CD4-positive, CD25-positive, alpha-beta regulatory T cell (primary cell): ENCODE data around the gene PCNT. TPM values are rescaled to one million over a fixed set of nuclear protein-coding genes. Genes with fewer than 3 reads are reported as not detected.

ENCODE experiments used
- ATAC-seq, 2 donors: fragments of 150-1000 bp; cut with Tn5 transposase; one replicate each; pipeline ENCODE4 v1.10.0; 2021; ENCODE audit warnings: low read depth in 2 of 2, moderate number of reproducible peaks in 2 of 2, moderate library complexity in 1 of 2
- DNase-seq, 3 donors: peaks; one replicate each; pipeline versions ENCODE4 v3.0.0 to v3.0.0-alpha.2; 2012 to 2022; ENCODE audit warnings: mixed read lengths in 1 of 3
- H3K27ac ChIP-seq: one replicate; pipeline ENCODE4 v1.7.0; 2013; ENCODE audit warnings: mild to moderate bottlenecking, low read length; ENCODE audit not compliant: insufficient read depth, poor library complexity, severe bottlenecking
- H3K27me3 ChIP-seq: one replicate; pipeline ENCODE4 v1.7.0; 2013; ENCODE audit warnings: low read length; ENCODE audit not compliant: control insufficient read depth, insufficient read depth
- H3K36me3 ChIP-seq: one replicate; pipeline ENCODE4 v1.7.0; 2013; ENCODE audit warnings: mild to moderate bottlenecking, low read length, moderate library complexity; ENCODE audit not compliant: control insufficient read depth, insufficient read depth
- H3K4me1 ChIP-seq: 2 replicates; pipeline ENCODE4 v1.7.0; 2013; ENCODE audit warnings: mild to moderate bottlenecking, low read length; ENCODE audit not compliant: insufficient read depth, control insufficient read depth, poor library complexity, severe bottlenecking
- H3K4me3 ChIP-seq: one replicate; pipeline ENCODE4 v1.7.0; 2013; ENCODE audit warnings: low read depth, mild to moderate bottlenecking, low read length, moderate library complexity
- H3K9me3 ChIP-seq, 2 experiments: 1 replicate in 1 of 2; 2 replicates in 1 of 2; pipeline ENCODE4 v1.7.0; 2013; ENCODE audit warnings: low read length in 2 of 2, mild to moderate bottlenecking in 1 of 2, moderate library complexity in 1 of 2; ENCODE audit not compliant: control insufficient read depth in 2 of 2
- H3K27ac Mint-ChIP-seq, 3 donors: one replicate each; pipeline ENCODE4 v1.8.0; 2020 to 2022; ENCODE audit warnings: mild to moderate bottlenecking in 3 of 3, mixed read lengths in 3 of 3, moderate library complexity in 2 of 3
- H3K27me3 Mint-ChIP-seq: one replicate; pipeline ENCODE4 v1.8.0; 2022; ENCODE audit warnings: mild to moderate bottlenecking, mixed read lengths
- H3K36me3 Mint-ChIP-seq: one replicate; pipeline ENCODE4 v1.8.0; 2020; ENCODE audit warnings: mixed read lengths
- H3K4me1 Mint-ChIP-seq, 4 donors: one replicate each; pipeline ENCODE4 v1.8.0; 2020 to 2022; ENCODE audit warnings: mixed read lengths in 4 of 4, mild to moderate bottlenecking in 1 of 4
- H3K4me3 Mint-ChIP-seq, 4 donors: one replicate each; pipeline ENCODE4 v1.8.0; 2020 to 2022; ENCODE audit warnings: mild to moderate bottlenecking in 4 of 4, mixed read lengths in 4 of 4, moderate library complexity in 3 of 4
- H3K9me3 Mint-ChIP-seq, 7 donors: one replicate each; pipeline ENCODE4 v1.8.0; 2020 to 2022; ENCODE audit warnings: mixed read lengths in 7 of 7, mild to moderate bottlenecking in 3 of 7, moderate library complexity in 2 of 7
- polyA plus RNA-seq, 4 donors: library from polyadenylated mRNA; unstranded; fragments of 300-500 nt; fragmentation: Illumina TruSeq; gene quantifications; one replicate each; pipeline ENCODE4 v1.2.3, GENCODE V29; 2021
- total RNA-seq: library from RNA; stranded (reverse); gene quantifications from one replicate; pipeline ENCODE4 v1.2.3, GENCODE V29; 2022

Gene PCNT
- total and polyA plus RNA-seq, 5 donors from 2014 or later, result 5.3 to 64.5 (median 10.5) TPM

DNA sequence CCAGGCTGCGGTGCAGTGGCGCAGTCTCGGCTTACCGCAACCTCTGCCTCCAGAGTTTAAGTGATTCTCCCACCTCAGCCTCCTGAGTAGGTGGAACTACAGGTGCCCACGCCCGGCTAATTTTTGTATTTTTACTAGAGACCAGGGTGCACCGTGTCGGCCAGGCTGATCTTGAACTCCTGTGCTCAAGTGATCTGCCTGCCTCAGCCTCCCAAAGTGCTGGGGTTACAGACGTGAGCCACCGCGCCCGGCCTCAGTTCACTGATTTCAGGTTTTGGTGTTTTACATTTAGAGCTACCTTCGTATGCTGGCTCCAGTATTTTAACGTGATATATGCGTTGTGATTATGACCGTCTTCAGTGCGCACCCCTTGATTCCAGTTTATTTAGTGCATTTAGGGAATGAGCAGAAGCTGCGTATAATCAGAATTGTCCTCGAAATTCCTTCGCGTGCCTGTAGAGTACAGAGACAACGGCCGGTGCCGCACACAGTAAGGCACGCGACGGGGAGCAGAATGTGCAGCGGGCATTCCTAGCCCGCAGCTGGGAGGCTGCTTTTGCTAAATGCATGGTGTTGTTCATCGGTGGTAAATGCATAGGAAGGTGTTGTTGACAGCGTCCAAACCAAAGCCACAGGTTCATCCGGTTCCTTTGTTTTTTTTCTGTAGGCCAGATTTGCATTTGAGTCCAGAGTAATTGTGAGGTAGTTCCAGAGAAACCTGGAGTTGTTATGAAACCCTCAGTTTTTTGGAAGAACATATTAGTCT is 85.9 kb downstream of the PCNT start:
- Mint-ChIP-seq H3K36me3 (peaks cover 14% of the 10 kb centered on the region), H3K4me3 (no peak overlapping the region)

GRCh38 chr21:46410516-46410915 is 86.6 kb downstream of the PCNT start:
- H3K9me3 ChIP-seq, result no peaks in the 10 kb centered on the region
- no peak for ATAC-seq
- H3K27ac Mint-ChIP-seq, result no peak overlapping the region
- no peak for DNase-seq
- no peaks in the 10 kb centered on the region for H3K27me3 ChIP-seq
- no peaks in the 10 kb centered on the region for H3K4me1 ChIP-seq
- no peak overlapping the region for H3K4me3 ChIP-seq
- no peaks in the 10 kb centered on the region for H3K9me3 Mint-ChIP-seq
- H3K36me3 ChIP-seq, result peaks cover 15% of the 10 kb centered on the region
- no peaks in the 10 kb centered on the region for H3K4me1 Mint-ChIP-seq
- H3K4me3 Mint-ChIP-seq, result no peak overlapping the region
- peaks cover 15% of the 10 kb centered on the region for H3K36me3 Mint-ChIP-seq
- no peak overlapping the region for H3K27ac ChIP-seq
- H3K27me3 Mint-ChIP-seq, result no peaks in the 10 kb centered on the region

More for the DNA sequence above, 85.9 kb downstream of the PCNT start:
- Mint-ChIP-seq H3K4me1 (no peaks in the 10 kb centered on the region), H3K27ac (no peak overlapping the region), H3K27me3 (no peaks in the 10 kb centered on the region), H3K9me3 (no peaks in the 10 kb centered on the region)
- no peaks in the 10 kb centered on the region for H3K27me3 ChIP-seq
- H3K4me1 ChIP-seq, result no peaks in the 10 kb centered on the region
- H3K4me3 ChIP-seq, result no peak overlapping the region
- H3K27ac ChIP-seq, result no peak overlapping the region
- no peaks in the 10 kb centered on the region for H3K9me3 ChIP-seq
- ATAC-seq, result no peak
- no peak for DNase-seq
- H3K36me3 ChIP-seq, result peaks cover 15% of the 10 kb centered on the region

- Histone ChIP-seq H3K36me3 (peaks cover 19% of the 10 kb centered on the region), H3K27me3 (no peaks in the 10 kb centered on the region), H3K4me1 (no peaks in the 10 kb centered on the region), H3K9me3 (no peaks in the 10 kb centered on the region), H3K4me3 (no peak overlapping the region), H3K27ac (no peak overlapping the region)
- H3K27me3 Mint-ChIP-seq, result no peaks in the 10 kb centered on the region
- H3K27ac Mint-ChIP-seq, result no peak overlapping the region
- no peak for DNase-seq
- no peaks in the 10 kb centered on the region for H3K4me1 Mint-ChIP-seq
- peaks cover 18% of the 10 kb centered on the region for H3K36me3 Mint-ChIP-seq
- H3K4me3 Mint-ChIP-seq, result no peak overlapping the region
- no peaks in the 10 kb centered on the region for H3K9me3 Mint-ChIP-seq
- no peak for ATAC-seq
Observed at GRCh38 chr21:46411236-46411635, 87.3 kb downstream of the PCNT start.

DNA sequence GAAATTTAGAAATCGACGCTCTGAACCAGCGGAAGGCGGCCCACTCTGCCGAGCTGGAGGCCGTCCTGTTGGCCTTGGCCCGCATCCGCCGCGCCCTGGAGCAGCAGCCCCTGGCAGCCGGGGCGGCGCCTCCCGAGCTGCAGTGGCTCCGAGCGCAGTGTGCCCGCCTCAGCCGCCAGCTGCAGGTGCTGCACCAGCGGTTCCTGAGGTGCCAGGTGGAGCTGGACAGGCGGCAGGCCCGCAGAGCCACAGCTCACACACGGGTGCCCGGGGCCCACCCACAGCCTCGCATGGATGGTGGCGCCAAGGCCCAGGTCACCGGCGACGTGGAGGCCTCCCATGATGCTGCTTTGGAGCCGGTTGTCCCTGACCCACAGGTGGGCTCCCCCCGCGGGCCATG is 87.7 kb downstream of the PCNT start:
- H3K4me3 Mint-ChIP-seq, result no peak overlapping the region
- H3K27me3 Mint-ChIP-seq, result no peaks in the 10 kb centered on the region
- H3K4me1 ChIP-seq, result no peaks in the 10 kb centered on the region
- no peaks in the 10 kb centered on the region for H3K27me3 ChIP-seq
- ATAC-seq (no peak), DNase-seq (no peak)
- no peaks in the 10 kb centered on the region for H3K9me3 ChIP-seq
- H3K36me3 ChIP-seq, result peaks cover 23% of the 10 kb centered on the region
- no peaks in the 10 kb centered on the region for H3K9me3 Mint-ChIP-seq
- no peaks in the 10 kb centered on the region for H3K4me1 Mint-ChIP-seq
- no peak overlapping the region for H3K27ac Mint-ChIP-seq
- peaks cover 19% of the 10 kb centered on the region for H3K36me3 Mint-ChIP-seq
- no peak overlapping the region for H3K27ac ChIP-seq
- H3K4me3 ChIP-seq, result no peak overlapping the region

- H3K4me1 Mint-ChIP-seq, result no peaks in the 10 kb centered on the region
- H3K4me3 Mint-ChIP-seq, result no peak overlapping the region
- H3K4me1 ChIP-seq, result no peaks in the 10 kb centered on the region
- H3K27me3 ChIP-seq, result no peaks in the 10 kb centered on the region
- no peak overlapping the region for H3K27ac Mint-ChIP-seq
- no peaks in the 10 kb centered on the region for H3K27me3 Mint-ChIP-seq
- H3K4me3 ChIP-seq, result no peak overlapping the region
- no peaks in the 10 kb centered on the region for H3K9me3 ChIP-seq
- DNase-seq (no peak), ATAC-seq (no peak)
- H3K36me3 ChIP-seq, result peaks cover 24% of the 10 kb centered on the region
- no peak overlapping the region for H3K27ac ChIP-seq
- peaks cover 16% of the 10 kb centered on the region for H3K36me3 Mint-ChIP-seq
- H3K9me3 Mint-ChIP-seq, result no peaks in the 10 kb centered on the region
Observed at GRCh38 chr21:46412521-46413364, 88.8 kb downstream of the PCNT start.

DNA sequence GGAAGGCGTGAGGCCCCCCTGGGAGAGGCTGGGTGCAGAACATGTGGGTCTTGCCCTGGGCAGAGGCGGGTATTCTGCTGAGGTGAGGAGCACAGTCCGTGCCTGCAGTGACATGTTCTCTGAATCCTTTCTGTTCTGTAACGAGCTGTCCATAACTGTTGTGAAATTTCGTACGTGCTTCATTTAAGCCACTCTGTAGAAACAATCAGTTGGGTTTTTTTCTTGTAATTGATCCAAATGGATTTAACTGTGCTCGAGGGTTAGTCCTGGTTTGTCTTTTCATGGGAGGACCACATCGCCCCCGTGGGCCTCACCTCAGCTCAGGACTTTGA is 89.4 kb downstream of the PCNT start:
- no peak for DNase-seq
- peaks cover 16% of the 10 kb centered on the region for H3K36me3 Mint-ChIP-seq
- no peak for ATAC-seq

GRCh38 chr21:46414965-46415275 is 91.0 kb downstream of the PCNT start:
- no peaks in the 10 kb centered on the region for H3K4me1 ChIP-seq
- no peaks in the 10 kb centered on the region for H3K9me3 Mint-ChIP-seq
- no peaks in the 10 kb centered on the region for H3K9me3 ChIP-seq
- peaks cover 21% of the 10 kb centered on the region for H3K36me3 Mint-ChIP-seq
- DNase-seq, result no peak
- H3K27me3 ChIP-seq, result no peaks in the 10 kb centered on the region
- H3K27ac ChIP-seq, result no peak overlapping the region
- no peaks in the 10 kb centered on the region for H3K4me1 Mint-ChIP-seq
- H3K4me3 Mint-ChIP-seq, result no peak overlapping the region
- no peak overlapping the region for H3K27ac Mint-ChIP-seq
- ATAC-seq, result no peak
- H3K4me3 ChIP-seq, result no peak overlapping the region
- no peaks in the 10 kb centered on the region for H3K27me3 Mint-ChIP-seq
- peaks cover 34% of the 10 kb centered on the region for H3K36me3 ChIP-seq

More for the DNA sequence above, 89.4 kb downstream of the PCNT start:
- Mint-ChIP-seq H3K27me3 (no peaks in the 10 kb centered on the region), H3K4me3 (no peak overlapping the region), H3K27ac (no peak overlapping the region), H3K9me3 (no peaks in the 10 kb centered on the region), H3K4me1 (no peaks in the 10 kb centered on the region)
- Histone ChIP-seq H3K9me3 (no peaks in the 10 kb centered on the region), H3K27ac (no peak overlapping the region), H3K27me3 (no peaks in the 10 kb centered on the region), H3K4me3 (no peak overlapping the region), H3K36me3 (peaks cover 24% of the 10 kb centered on the region), H3K4me1 (no peaks in the 10 kb centered on the region)

GRCh38 chr21:46416551-46416950 is 92.6 kb downstream of the PCNT start:
- no peaks in the 10 kb centered on the region for H3K9me3 Mint-ChIP-seq
- H3K4me3 Mint-ChIP-seq, result no peak overlapping the region
- no peaks in the 10 kb centered on the region for H3K27me3 Mint-ChIP-seq
- Histone ChIP-seq H3K27me3 (no peaks in the 10 kb centered on the region), H3K36me3 (peaks cover 32% of the 10 kb centered on the region), H3K4me3 (no peak overlapping the region), H3K4me1 (no peaks in the 10 kb centered on the region), H3K9me3 (no peaks in the 10 kb centered on the region), H3K27ac (no peak overlapping the region)
- H3K36me3 Mint-ChIP-seq, result peaks cover 14% of the 10 kb centered on the region
- no peak overlapping the region for H3K27ac Mint-ChIP-seq
- no peak for DNase-seq
- no peaks in the 10 kb centered on the region for H3K4me1 Mint-ChIP-seq
- ATAC-seq, result no peak
